HG02885 (cell line): Measurements from ENCODE around the gene NCKAP5.

Experiments used
- ATAC-seq: cut with Tn5 transposase; IDR thresholded peaks from one replicate; pipeline ENCODE4 v1.9.1; 2021; ENCODE audit warnings: mild to moderate bottlenecking; ENCODE audit not compliant: unreplicated experiment, poor library complexity

NCKAP5 gene

DNA sequence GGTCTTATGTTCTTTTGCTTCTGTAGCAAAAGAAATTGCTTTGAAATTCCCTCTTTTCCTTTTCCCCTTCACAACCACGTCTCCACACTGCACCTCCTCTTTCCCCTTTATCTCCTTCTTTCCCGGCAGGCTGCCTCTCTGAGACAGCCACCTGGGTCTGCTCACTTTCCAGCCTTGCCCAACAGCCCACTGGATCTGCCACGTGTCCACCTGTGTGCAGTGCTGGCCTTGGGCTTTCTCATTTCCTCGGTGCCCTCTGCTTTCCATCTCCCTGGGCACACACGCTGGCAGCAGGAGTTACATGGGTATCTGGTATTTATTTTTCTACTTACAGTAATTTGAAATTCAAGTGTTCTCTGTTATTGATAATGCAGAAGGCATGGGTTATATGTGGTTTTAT lies 684.8 kb downstream of the NCKAP5 start:
- ATAC-seq = no peak

DNA sequence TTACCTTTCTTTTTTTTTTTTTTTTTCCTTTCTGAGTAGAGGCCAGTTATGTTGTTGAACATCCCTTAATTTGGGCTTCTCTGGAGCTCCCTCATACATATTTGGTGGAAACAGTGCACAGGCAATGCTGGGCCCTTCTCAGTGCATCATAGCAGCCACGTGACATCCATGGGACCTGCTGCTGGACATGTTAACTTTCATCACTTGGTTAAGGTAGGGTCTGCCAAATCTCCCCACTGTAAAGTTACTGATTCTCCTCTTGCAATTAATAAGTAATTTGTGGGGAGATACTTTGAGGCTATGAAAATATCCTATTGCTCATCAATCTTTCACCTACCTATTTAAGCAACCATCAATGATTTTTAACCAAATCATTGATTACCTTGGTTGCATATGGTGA lies 686.7 kb downstream of the NCKAP5 start:
- no peak for ATAC-seq

DNA sequence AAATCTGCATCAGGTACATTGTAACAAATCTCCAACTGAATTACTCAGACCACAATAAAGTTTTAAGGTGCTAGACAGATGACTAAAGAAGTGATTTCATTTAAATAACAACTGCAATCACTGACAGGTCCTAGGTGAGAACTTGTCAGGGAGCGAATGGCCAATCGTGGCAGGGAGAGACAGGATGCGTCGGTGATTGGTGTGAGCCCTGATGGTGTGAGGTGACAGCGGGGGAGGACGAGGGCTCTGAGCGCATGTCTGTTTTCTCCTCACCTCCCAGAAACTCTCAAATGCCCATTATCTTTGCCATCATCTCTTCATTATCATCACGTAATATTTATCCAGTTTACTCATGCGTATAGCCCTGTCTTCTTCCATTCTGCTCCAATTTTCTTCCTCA lies 690.3 kb downstream of the NCKAP5 start:
- ATAC-seq = no peak

DNA sequence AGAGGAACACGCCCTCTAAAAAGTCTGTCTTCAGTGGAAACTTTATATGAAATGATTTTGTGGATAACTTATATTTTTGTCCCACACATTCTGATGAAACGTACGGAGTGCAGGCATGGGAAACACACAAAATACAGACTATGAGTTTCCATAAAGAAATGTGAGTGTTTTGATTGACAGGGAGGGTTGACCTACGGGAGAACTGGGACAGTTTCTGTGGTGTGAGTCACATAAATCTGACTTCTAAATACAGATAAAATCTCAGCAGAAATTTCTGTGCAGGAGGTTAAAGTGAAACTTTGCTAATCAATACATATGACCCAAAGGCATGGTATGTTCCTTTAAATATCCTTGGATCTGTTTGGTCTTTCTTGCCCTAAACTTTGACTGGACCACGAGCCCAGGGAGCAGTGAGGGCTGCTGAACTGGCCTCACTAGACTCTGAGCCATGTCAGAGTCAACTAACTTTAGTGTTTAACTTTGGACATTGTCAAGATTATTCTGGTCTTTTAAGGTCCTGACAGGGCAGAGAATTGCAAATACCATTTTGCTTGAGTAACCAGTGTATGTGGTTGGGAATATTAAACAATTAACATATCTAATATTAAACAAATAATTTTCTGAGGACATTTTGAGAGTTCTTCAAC lies 691.4 kb downstream of the NCKAP5 start:
- ATAC-seq = no peak

DNA sequence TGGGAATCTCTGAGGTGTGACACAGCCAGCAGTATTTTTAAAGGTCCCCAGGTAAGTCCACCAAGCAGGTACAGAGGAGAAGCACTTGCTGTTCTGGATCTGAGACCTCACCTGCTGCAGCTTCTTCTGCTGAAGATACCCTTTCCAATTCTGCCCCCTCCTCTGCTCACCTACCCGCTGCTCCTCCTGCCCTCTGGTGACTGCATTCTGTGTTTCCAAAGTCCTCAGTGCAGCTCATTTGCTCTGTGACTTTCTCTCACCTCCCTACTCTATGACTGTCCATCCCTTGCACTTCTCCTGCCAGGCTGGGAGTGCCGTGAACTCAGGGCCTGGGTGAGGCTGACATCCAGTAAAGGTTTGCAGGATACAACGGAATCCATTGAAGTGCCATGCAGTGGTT lies 693.1 kb downstream of the NCKAP5 start:
- no peak for ATAC-seq

DNA sequence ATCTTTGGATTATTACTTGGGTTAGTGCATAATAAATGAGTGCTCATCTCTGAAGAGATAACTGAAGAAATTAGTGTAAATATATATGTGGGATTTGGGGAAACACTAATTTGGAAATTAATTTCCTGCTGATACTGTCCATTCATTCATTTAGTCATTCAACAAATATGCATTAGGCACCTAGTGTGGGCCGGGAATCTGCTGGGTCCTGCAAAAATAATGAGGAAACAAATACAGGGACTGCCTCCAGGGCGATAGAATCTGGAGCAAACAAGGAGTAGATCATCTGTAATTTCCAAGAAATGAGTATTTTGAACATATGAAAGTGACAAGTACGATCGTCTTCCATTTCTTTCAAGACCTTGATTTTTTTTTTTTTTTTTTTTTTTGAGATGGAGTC lies 694.5 kb downstream of the NCKAP5 start:
- ATAC-seq = no peak

DNA sequence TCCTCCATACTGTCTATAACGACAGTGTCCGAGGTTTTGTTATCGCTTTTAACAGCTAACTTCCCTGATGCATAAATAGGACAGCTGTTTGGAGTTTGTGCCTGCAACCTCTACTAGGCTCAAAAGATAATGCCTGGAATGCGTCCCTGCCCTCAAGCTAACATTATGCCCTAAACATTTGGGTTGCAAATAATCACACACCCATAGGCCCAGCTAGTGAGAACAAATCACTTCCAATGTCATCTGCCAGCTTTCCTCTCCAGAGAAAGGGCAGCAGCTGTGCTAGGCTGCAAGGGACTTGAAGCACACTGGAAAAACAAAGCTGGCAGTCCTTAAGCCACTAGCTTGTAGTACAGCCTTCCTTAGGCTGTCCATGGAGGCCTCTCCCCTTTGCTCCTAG lies 696.4 kb downstream of the NCKAP5 start:
- ATAC-seq = no peak

DNA sequence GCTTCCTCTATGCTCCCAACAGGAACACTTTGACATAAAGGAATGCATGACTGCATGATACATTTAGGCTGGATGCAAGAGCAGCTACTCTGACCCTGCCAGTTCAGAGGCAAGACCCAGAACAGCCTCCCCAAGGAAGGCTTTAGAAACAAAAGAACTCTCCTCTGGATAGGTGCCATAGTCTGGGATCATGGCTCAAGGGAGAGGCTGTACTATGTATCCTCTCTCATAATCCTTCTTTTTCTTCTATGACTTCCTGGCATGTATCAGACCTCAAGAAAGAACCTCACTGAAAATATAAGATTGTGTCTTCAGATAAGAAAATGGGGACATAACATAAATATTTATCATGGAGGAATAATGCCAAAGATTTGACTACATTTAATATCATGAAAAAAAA lies 704.3 kb downstream of the NCKAP5 start:
- ATAC-seq = no peak

DNA sequence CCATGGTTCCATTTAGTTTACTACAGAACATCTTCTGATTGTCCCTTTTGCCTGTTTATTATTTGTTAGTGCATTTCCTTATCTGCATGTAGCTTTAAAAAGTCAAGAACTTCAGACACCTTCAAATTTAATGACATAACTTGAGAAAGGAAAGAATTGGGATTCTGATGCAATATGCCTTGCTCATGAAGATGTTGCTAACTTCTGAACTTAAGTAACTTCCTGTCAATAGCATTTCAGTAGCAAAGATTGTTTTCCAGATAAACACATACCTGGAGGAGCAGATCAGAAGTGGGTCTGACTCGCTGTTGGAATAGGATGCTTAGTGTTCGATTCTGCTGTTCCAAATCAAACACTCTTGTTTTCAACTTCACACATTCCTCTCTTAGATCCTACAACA lies 708.0 kb downstream of the NCKAP5 start:
- no peak for ATAC-seq

DNA sequence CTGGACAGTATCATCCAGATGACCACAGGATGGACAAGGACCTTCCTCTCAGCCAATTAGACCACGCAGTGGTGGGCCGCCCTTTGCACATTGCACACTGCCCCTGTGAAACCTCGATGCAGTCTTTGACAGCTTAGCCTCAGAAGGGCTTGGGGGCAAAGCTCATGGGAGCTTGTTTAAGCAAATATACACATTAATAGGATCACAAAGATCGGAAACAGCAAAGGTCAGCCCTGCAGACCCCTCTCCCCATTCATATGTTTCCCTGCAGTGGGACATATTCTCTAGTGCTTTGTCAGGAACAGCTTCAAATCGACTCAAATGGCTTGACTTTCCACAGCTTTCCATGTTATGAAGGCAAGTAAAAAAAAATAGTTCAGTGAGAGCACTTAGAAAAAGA lies 708.7 kb downstream of the NCKAP5 start:
- no peak for ATAC-seq

DNA sequence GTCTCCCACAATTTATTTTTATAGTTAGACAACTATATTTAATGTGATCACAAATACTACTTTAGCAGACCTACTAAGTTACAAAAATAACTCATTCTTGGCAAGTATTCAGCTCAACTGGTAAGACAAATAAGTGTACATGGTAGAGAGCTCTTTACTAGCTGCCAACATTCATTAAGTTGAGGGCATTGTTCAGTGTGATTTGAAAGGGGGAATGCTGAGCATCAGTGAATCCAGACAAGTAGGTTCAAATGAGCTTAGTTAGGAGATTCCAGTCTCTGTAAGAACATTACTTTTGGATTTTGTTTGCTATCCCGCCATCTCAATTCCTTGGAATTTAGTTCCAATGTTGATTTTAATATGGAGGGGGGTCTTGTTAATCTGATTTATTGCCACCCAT lies 710.9 kb downstream of the NCKAP5 start:
- ATAC-seq = no peak

DNA sequence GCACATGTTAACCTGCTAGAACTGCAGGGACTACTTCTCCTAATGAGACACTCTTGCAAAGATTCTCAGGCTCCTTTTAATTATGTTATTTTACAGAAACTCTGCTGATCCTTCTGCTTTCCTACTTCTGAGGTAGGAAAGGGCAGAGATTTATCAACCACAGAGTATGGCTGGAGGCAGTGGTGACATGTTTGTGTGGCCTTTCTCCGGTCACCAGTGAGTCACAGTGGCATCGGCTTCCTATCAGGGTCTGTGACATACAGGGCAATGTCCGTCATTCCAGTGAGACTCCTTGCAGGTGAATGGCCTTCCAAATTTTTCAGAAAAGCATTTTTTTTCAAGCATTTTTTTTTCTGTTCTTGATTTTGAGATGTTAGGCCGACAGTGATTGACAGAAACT lies 717.6 kb downstream of the NCKAP5 start:
- ATAC-seq = no peak

DNA sequence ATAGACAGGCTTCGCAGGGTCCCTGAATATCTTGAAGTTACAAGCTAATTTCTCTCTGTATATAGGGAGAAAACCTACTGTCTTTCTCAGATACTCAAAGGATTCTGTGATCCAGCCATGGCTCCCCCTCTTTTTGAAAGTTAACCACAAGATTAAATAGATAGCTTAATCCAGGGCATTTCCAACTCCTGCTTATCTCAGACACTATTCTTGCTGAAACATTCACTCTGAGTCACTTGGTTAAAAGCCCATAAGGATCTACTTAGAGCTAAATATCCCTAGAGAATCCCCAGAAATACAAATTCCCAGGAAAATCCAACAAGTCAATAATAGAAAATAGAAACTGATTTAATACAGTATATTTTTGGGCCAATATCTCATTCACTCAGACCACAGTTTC lies 719.1 kb downstream of the NCKAP5 start:
- no peak for ATAC-seq

DNA sequence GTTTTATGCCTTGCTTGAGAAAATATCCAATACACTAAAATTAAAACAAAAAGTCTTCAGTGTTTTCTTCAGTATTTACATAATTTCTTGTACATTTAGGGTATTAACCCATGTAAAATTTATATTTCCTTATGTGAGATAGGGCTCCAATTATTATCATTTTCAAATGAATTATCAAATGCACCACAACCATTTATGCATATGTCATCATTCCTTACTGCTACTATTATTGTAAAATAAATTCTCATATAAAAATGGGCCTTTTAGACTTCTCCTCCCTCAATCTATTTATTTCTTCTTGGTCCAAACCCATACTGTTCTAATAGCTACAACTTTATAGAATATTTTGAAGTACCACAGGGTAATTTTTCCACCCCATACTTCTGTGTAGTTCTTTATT lies 722.9 kb downstream of the NCKAP5 start:
- no peak for ATAC-seq

DNA sequence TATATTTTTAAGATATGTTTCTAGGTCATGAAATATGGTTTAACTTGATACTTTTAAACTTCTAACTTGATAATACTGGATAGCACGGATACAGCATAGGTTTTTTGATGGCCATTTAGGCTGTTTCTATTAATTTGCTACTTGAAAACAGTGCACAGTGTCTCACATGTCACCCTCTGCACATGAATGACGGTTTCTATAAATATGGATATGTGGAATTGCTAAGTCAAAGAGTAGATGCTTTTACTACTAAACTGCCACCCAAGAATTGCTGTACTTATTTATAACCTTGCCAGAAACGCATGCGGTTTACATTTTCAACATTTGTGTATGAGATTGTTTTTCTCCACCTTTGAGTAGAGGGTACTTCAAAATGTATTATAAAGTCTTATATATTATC lies 723.7 kb downstream of the NCKAP5 start:
- no peak for ATAC-seq

DNA sequence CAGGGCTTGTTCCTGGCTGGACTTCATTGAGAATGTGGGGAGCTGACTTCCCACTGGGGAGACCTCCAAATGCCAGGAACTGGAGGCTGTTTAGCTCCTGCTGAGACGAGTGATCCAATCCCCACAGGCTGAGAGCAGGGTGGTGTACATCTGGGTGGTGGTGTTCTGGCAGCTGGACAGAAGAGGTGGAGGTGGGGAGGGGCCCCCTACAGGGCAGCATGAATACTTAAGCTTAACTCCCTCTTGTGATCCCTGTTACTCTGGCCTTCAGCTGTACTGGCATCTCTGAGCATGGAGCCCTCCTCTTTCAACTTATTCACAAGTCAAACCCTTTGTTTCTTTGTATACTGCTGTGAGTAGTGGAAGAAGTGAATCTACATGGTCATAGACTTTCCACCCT lies 730.5 kb downstream of the NCKAP5 start:
- ATAC-seq = no peak

DNA sequence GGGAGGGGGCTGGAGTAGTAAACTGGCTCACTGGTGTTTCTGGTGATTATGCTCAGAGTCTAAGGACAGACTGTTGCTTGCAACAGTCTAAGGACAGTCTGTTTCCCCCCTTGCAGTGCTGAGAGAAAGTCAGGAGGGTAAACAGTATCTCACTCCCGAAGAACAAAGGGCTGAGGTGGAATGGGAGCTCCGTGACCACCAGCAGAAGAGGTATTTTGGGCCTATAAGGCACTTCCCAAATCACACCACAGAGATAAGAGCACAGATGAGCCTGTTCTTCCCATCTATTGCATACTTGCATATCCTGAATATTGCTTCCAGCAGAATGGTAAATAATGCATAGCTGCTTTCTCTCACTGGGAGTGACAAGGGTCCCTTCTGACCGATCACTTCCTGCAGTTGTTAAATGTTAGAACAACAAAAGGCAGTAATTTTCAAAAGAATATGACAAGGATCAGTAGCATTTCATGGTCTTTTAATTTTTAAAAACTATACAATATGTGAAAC lies 737.9 kb downstream of the NCKAP5 start:
- no peak for ATAC-seq

DNA sequence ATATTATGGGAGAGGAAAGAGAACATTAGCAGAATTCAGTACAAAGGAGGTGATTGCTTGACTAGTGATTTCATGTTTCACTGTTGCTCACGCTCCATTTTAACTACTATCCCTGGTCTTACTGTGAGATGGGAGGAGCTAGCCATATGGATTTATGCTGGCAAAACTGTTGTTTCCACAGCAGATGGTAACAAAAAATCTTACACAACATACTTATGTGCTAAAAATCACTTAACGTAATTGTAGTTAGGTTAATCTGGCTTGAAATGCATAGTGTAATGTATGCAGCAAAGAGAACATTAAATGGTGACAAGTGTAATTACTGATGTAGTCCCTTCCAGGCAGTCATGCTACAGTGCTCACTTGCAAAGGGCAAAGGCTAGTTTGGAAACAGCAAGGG lies 742.7 kb downstream of the NCKAP5 start:
- no peak for ATAC-seq

DNA sequence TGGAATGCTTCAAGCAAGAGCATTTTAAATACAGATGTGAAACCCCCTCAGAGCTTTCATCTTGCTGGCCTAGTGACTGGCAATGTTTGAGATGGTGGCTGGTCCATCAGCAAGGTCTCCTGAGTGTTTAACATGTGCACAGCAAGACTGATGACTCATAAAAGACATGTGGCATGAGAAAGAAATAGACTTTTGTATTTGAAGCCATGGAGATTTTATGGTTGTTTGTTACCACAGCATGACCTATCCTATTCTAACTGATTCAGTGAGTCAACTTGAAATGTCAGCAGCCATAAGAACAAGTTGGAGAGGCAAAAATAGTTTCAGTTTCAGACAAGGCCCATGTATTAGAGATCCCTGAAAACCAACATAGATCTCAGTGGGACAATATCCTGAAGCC lies 743.5 kb downstream of the NCKAP5 start:
- no peak for ATAC-seq

DNA sequence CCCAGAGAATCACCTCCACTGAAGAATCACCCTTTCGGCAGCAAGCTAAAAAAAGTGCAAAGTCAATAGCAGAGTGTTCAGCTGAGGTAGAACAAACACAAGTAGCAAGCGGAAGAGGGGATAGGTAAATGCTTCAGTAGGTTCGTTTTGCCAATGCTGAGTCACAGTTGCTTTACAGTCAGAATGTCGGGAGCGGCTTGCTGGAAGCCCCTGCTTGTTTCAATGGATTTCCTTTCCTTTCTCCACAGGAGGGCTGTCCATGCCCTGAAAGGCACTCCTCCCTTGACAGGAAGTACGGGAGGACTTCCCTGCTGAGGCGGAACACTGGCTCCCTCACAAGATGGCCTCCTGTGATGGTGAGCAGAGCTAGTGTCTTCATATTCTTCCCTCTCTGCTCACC lies 752.0 kb downstream of the NCKAP5 start:
- ATAC-seq = no peak

DNA sequence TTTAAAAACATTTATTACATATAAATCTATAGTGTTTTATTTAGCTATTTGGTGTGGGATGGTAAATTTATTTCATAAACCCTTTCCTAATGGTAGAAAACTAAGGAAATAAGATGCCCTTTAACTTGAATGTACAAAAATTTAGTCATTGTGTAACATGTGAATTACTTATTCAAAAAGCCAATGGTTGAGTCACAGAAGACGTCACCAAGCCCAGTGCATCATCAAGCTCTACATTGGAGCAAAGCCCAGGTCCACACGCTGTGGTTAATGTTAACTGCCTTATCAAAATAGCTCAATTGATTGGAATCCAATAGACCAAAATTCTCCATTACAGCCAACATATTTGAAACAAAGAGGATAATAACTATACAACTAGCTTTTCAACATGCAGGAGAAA lies 752.7 kb downstream of the NCKAP5 start:
- no peak for ATAC-seq

DNA sequence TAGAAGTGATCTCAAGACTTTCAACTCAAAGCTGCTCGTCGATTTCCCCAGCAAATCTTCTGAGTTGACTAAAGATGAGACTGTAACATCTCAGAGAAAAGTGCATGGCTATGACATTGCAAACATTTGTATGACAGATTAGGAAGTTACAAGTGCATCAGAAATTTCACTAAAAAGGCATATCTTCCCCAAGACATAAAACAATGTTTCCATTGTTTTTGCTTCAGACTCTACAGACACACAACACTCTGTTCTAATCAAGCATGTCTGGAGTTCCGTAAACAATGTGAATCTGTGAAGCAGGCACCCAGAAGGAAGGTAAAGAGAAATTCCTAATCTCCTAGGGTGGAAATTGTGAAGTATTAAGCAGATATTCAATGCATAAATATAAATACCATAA lies 753.6 kb downstream of the NCKAP5 start:
- ATAC-seq = no peak

DNA sequence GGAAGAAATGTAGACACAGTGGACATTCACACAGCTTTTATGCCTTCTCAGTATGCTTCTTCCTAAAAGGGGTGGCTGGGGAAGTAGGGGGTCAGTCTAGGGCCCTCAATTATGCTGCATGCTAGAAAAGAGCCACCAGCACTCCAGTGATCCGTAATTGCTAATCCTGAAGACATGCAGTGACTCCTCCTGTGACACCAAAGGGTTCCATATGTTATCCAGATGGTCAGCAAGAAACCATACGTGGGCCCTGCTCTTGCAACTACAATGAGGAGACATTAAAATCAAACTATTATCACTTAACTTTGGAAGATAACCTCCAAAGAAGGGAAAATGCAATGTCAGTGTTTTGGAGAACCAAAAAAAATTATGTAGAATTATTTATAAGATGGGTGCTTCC lies 754.8 kb downstream of the NCKAP5 start:
- no peak for ATAC-seq
